Cerebellar nuclear complex (tissue), 1 donor: Measurements from ENCODE around the gene GNS.

Experiments used
- DNase-seq, 2 experiments: peaks; one replicate each; lab custom pipeline; 2025; lab: John Stamatoyannopoulos, UW

The GNS gene

GRCh38 chr12:64736771-64737170, 22.4 kb downstream of the GNS start:
- no peak for DNase-seq

GRCh38 chr12:64735442-64735841, 23.8 kb downstream of the GNS start:
- DNase-seq = no peak

GRCh38 chr12:64733857-64734256, 25.3 kb downstream of the GNS start:
- no peak for DNase-seq

GRCh38 chr12:64731683-64732082, 27.5 kb downstream of the GNS start:
- no peak for DNase-seq

GRCh38 chr12:64730588-64730969, 28.6 kb downstream of the GNS start:
- DNase-seq = no peak

GRCh38 chr12:64729909-64730587, 29.2 kb downstream of the GNS start:
- no peak for DNase-seq

- no peak for DNase-seq
Observed at GRCh38 chr12:64724201-64724745, 34.9 kb downstream of the GNS start.

GRCh38 chr12:64723630-64724029, 35.6 kb downstream of the GNS start:
- no peak for DNase-seq

GRCh38 chr12:64722835-64723234, 36.4 kb downstream of the GNS start:
- no peak for DNase-seq

- DNase-seq = no peak
Observed at GRCh38 chr12:64720884-64721283, 38.3 kb downstream of the GNS start.

- DNase-seq = no peak
Observed at GRCh38 chr12:64718649-64719048, 40.6 kb downstream of the GNS start.

- DNase-seq = no peak
Observed at GRCh38 chr12:64716839-64717455, 42.3 kb downstream of the GNS start.

GRCh38 chr12:64716371-64716770, 42.8 kb downstream of the GNS start:
- DNase-seq = no peak

GRCh38 chr12:64714551-64714968, 44.6 kb downstream of the GNS start:
- no peak for DNase-seq

- DNase-seq = no peak
Observed at GRCh38 chr12:64713376-64713775, 45.8 kb downstream of the GNS start.

- no peak for DNase-seq
Observed at GRCh38 chr12:64709429-64709828, 49.8 kb downstream of the GNS start.

GRCh38 chr12:64707926-64708325, 51.3 kb downstream of the GNS start:
- no peak for DNase-seq

GRCh38 chr12:64707362-64707761, 51.8 kb downstream of the GNS start:
- no peak for DNase-seq

- DNase-seq = no peak
Observed at GRCh38 chr12:64706857-64707256, 52.3 kb downstream of the GNS start.

GRCh38 chr12:64706306-64706705, 52.9 kb downstream of the GNS start:
- no peak for DNase-seq

- no peak for DNase-seq
Observed at GRCh38 chr12:64701283-64701682, 57.9 kb downstream of the GNS start.

- no peak for DNase-seq
Observed at GRCh38 chr12:64700532-64700931, 58.7 kb downstream of the GNS start.

- no peak for DNase-seq
Observed at GRCh38 chr12:64699504-64700115, 59.6 kb downstream of the GNS start.
